H1 (cell line): ENCODE results near the gene GRIA3. TPM values are rescaled to one million over a fixed set of nuclear protein-coding genes. Genes with fewer than 3 reads are reported as not detected.

Experiments used
- CTCF ChIA-PET: fragments of 300-600 bp; sonication (Branson Sonifier 250); formaldehyde crosslinking; loops from one replicate; lab custom pipeline; 2021; ENCODE audit not compliant: partially characterized antibody; lab: Charles Lee
- POLR2A ChIA-PET: fragments of 300-600 bp; sonication (Branson Sonifier 250); formaldehyde crosslinking; loops from one replicate; lab custom pipeline; 2021; ENCODE audit warnings: inconsistent platforms; ENCODE audit not compliant: partially characterized antibody; lab: Charles Lee
- DNase-seq, 2 experiments: peaks; one replicate each; pipeline versions ENCODE4 v3.0.0 to v3.0.0-alpha.2; 2010 to 2022; ENCODE audit warnings: low spot score in 2 of 2, low read depth in 1 of 2, mixed read lengths in 1 of 2
- FAIRE-seq: peaks from 2 replicates; lab custom pipeline; 2011; peaks lifted over from hg19 to GRCh38; lab: Jason Lieb, UNC
- H2AFZ ChIP-seq: 2 replicates; pipeline ENCODE4 v1.8.1; 2012; ENCODE audit warnings: low read length, inconsistent platforms
- H2AK5ac ChIP-seq: 2 replicates; pipeline ENCODE4 v1.6.1; 2013; ENCODE audit warnings: low read depth, low read length
- H2BK120ac ChIP-seq: replicated peaks from 2 replicates; pipeline ENCODE3; 2013; ENCODE audit warnings: low read depth, low read length, inconsistent platforms
- H2BK12ac ChIP-seq: 2 replicates; pipeline ENCODE4 v1.6.1; 2013; ENCODE audit warnings: low read depth, low read length
- H2BK15ac ChIP-seq: 2 replicates; pipeline ENCODE4 v1.6.1; 2013; ENCODE audit warnings: low read length
- H2BK20ac ChIP-seq: 2 replicates; pipeline ENCODE4 v1.6.1; 2013; ENCODE audit warnings: low read length
- H2BK5ac ChIP-seq: 2 replicates; pipeline ENCODE4 v1.6.1; 2013; ENCODE audit warnings: low read depth, low read length
- H3K14ac ChIP-seq: 2 replicates; pipeline ENCODE4 v1.6.1; 2013; ENCODE audit warnings: inconsistent platforms; ENCODE audit not compliant: insufficient read length
- H3K18ac ChIP-seq: 2 replicates; pipeline ENCODE4 v1.6.1; 2013; ENCODE audit warnings: low read length; ENCODE audit errors: extremely low read depth
- H3K23ac ChIP-seq: 2 replicates; pipeline ENCODE4 v1.6.1; 2013; ENCODE audit warnings: inconsistent platforms; ENCODE audit not compliant: insufficient read length
- H3K23me2 ChIP-seq: 2 replicates; pipeline ENCODE4 v1.6.1; 2013; ENCODE audit warnings: low read depth, low read length
- H3K27ac ChIP-seq: 2 replicates; pipeline ENCODE4 v1.6.1; 2011; ENCODE audit warnings: low read depth, low read length, inconsistent platforms
- H3K27me3 ChIP-seq, 4 experiments: replicated peaks in 1 of 4; 1 replicate in 1 of 4; 2 replicates in 3 of 4; pipeline versions ENCODE4 v1.6.1 to v1.8.1; 2011 to 2013; ENCODE audit warnings: low read length in 3 of 4, mild to moderate bottlenecking in 3 of 4, inconsistent platforms in 2 of 4, mixed read lengths in 2 of 4, moderate library complexity in 1 of 4; ENCODE audit not compliant: control insufficient read depth in 3 of 4, insufficient read depth in 3 of 4; ENCODE audit errors: extremely low read depth in 1 of 4
- H3K36me3 ChIP-seq, 4 experiments: 2 replicates each; pipeline versions ENCODE4 v1.6.1 to v1.8.1; 2011 to 2013; ENCODE audit warnings: mild to moderate bottlenecking in 4 of 4, low read length in 3 of 4, moderate library complexity in 2 of 4, control low read depth in 1 of 4, inconsistent platforms in 1 of 4; ENCODE audit not compliant: insufficient read depth in 4 of 4, control insufficient read depth in 2 of 4
- H3K4ac ChIP-seq: replicated peaks from 2 replicates; pipeline ENCODE3; 2013; ENCODE audit warnings: low read length, low read depth, mixed read lengths, inconsistent platforms; ENCODE audit not compliant: insufficient read length
- H3K4me1 ChIP-seq, 4 experiments: replicated peaks in 1 of 4; 1 replicate in 1 of 4; 2 replicates in 3 of 4; pipeline versions ENCODE4 v1.6.1 to v1.8.1; 2011 to 2013; ENCODE audit warnings: low read length in 3 of 4, inconsistent platforms in 2 of 4, mixed read lengths in 1 of 4; ENCODE audit not compliant: insufficient read depth in 4 of 4, control insufficient read depth in 3 of 4
- H3K4me2 ChIP-seq, 2 experiments: 2 replicates each; pipeline versions ENCODE4 v1.6.1 to v1.8.1; 2011 to 2013; ENCODE audit warnings: low read depth in 2 of 2, low read length in 2 of 2, control low read depth in 1 of 2, inconsistent platforms in 1 of 2, mild to moderate bottlenecking in 1 of 2; ENCODE audit not compliant: insufficient read depth in 1 of 2
- H3K4me3 ChIP-seq, 4 experiments: fragments of 200-600, 300-600 bp in 1 of 4; sonication (generic), shearing (Covaris generic), sonication (Bioruptor Twin) in 1 of 4; 2 replicates each; pipeline versions ENCODE4 v1.5.1 to v1.8.1; 2011 to 2016; ENCODE audit warnings: low read length in 4 of 4, low read depth in 3 of 4, control low read depth in 2 of 4, inconsistent platforms in 2 of 4, mild to moderate bottlenecking in 2 of 4, mixed read lengths in 1 of 4, moderate library complexity in 1 of 4; ENCODE audit not compliant: insufficient read depth in 2 of 4; ENCODE audit errors: extremely low read depth in 1 of 4
- H3K56ac ChIP-seq: replicated peaks from 2 replicates; pipeline ENCODE3; 2013; ENCODE audit warnings: low read depth, mild to moderate bottlenecking, mixed read lengths, low read length, inconsistent platforms; ENCODE audit not compliant: insufficient read length
- H3K79me1 ChIP-seq: 2 replicates; pipeline ENCODE4 v1.6.1; 2013; ENCODE audit warnings: low read depth, low read length, control low read depth
- H3K79me2 ChIP-seq, 2 experiments: 2 replicates each; pipeline versions ENCODE4 v1.6.1 to v1.8.1; 2012 to 2013; ENCODE audit warnings: low read length in 2 of 2, mild to moderate bottlenecking in 2 of 2, inconsistent platforms in 1 of 2; ENCODE audit not compliant: insufficient read depth in 2 of 2, control insufficient read depth in 1 of 2
- H3K9ac ChIP-seq, 4 experiments: replicated peaks in 1 of 4; 1 replicate in 1 of 4; 2 replicates in 3 of 4; pipeline versions ENCODE4 v1.6.1 to v1.8.1; 2011 to 2013; ENCODE audit warnings: low read depth in 3 of 4, low read length in 3 of 4, control low read depth in 2 of 4, mild to moderate bottlenecking in 2 of 4, moderate library complexity in 2 of 4, inconsistent platforms in 1 of 4; ENCODE audit errors: extremely low read depth in 1 of 4
- H3K9me3 ChIP-seq, 2 experiments: 2 replicates each; pipeline versions ENCODE4 v1.6.1 to v1.8.1; 2012 to 2013; ENCODE audit warnings: mild to moderate bottlenecking in 2 of 2, moderate library complexity in 2 of 2, control low read depth in 1 of 2, inconsistent platforms in 1 of 2, low read depth in 1 of 2, low read length in 1 of 2, mixed read lengths in 1 of 2; ENCODE audit not compliant: insufficient read depth in 2 of 2
- H4K20me1 ChIP-seq, 2 experiments: replicated peaks in 1 of 2; 2 replicates each; pipeline versions ENCODE3 to v1.8.1; 2011 to 2013; ENCODE audit warnings: inconsistent platforms in 2 of 2, low read length in 2 of 2, mild to moderate bottlenecking in 1 of 2; ENCODE audit not compliant: insufficient read depth in 2 of 2, control insufficient read depth in 1 of 2
- H4K5ac ChIP-seq: 2 replicates; pipeline ENCODE4 v1.6.1; 2013; ENCODE audit warnings: low read length, low read depth, mixed read lengths, inconsistent platforms; ENCODE audit not compliant: insufficient read length
- H4K8ac ChIP-seq: 2 replicates; pipeline ENCODE4 v1.8.0; 2013; ENCODE audit warnings: mild to moderate bottlenecking, moderate library complexity, low read length, inconsistent platforms; ENCODE audit not compliant: insufficient read depth; ENCODE audit errors: extremely low read depth
- H4K91ac ChIP-seq: replicated peaks from 2 replicates; pipeline ENCODE3; 2013; ENCODE audit warnings: low read length, mixed read lengths, inconsistent platforms; ENCODE audit not compliant: insufficient read length
- CBX5 ChIP-seq: fragments of 300-800, 300-1000 bp; sonication (generic); IDR thresholded peaks from 2 replicates; pipeline ENCODE4 v1.7.1; 2016; ENCODE audit warnings: antibody characterized with exemption, low read length, low read depth
- EP300 ChIP-seq, 2 experiments: IDR thresholded peaks; 1 replicate in 1 of 2; 2 replicates in 1 of 2; pipeline ENCODE4 v1.6.1; 2011 to 2012; ENCODE audit warnings: low read depth in 2 of 2, low read length in 2 of 2, mild to moderate bottlenecking in 2 of 2, borderline replicate concordance in 1 of 2, inconsistent platforms in 1 of 2, moderate library complexity in 1 of 2
- EZH2 ChIP-seq: fragments of 200-600 bp; sonication (generic); IDR thresholded peaks from 2 replicates; pipeline ENCODE4 v1.7.1; 2012; ENCODE audit warnings: low read depth, mild to moderate bottlenecking, moderate library complexity, low read length, inconsistent platforms; ENCODE audit not compliant: severe bottlenecking
- FOSL1 ChIP-seq: IDR thresholded peaks from 2 replicates; pipeline ENCODE4 v1.6.1; 2011; ENCODE audit warnings: mild to moderate bottlenecking, low read depth, low read length, moderate library complexity; ENCODE audit not compliant: insufficient read depth
- HDAC6 ChIP-seq: IDR thresholded peaks from one replicate; pipeline ENCODE4 v1.7.1; 2012; ENCODE audit warnings: low read depth, mild to moderate bottlenecking, inconsistent platforms, low read length, moderate library complexity
- RBBP5 ChIP-seq: IDR thresholded peaks from 2 replicates; pipeline ENCODE4 v1.7.1; 2012; ENCODE audit warnings: low read depth, mild to moderate bottlenecking, inconsistent platforms, low read length, moderate library complexity, borderline replicate concordance
- SUZ12 ChIP-seq: fragments of 200-600 bp; sonication (generic); IDR thresholded peaks from 2 replicates; pipeline ENCODE4 v1.6.1; 2012; ENCODE audit warnings: mild to moderate bottlenecking, inconsistent platforms, low read length, moderate library complexity, mixed read lengths
- USF2 ChIP-seq: IDR thresholded peaks from 2 replicates; pipeline ENCODE4 v1.6.1; 2011; ENCODE audit warnings: low read length, improper control_type of control experiment
- WGBS, 2 experiments: shearing (Covaris generic) in 1 of 2; methylation state at CpG; one replicate each; pipeline versions ENCODE4 v1.1.6 to v1.1.7; 2013 to 2015; ENCODE audit warnings: low lambda C conversion rate in 2 of 2, mixed read lengths in 2 of 2, inconsistent platforms in 1 of 2, low coverage in 1 of 2, missing lambda C conversion rate in 1 of 2; ENCODE audit not compliant: insufficient replicate concordance in 2 of 2, insufficient coverage in 1 of 2, insufficient read length in 1 of 2; ENCODE audit errors: extremely low coverage in 1 of 2, missing lambda C conversion rate in 1 of 2; 5-methylcytosine and 5-hydroxymethylcytosine counted together
- polyA plus RNA-seq, 7 experiments: library from polyadenylated mRNA; depleted of rRNA in 3 of 7; stranded (reverse) in 5 of 7; unstranded in 2 of 7; fragments of >200 nt in 5 of 7; fragments of 200-250 nt in 2 of 7; gene quantifications; 1 replicate in 5 of 7; 2 replicates in 1 of 7; 4 replicates in 1 of 7; pipeline versions ENCODE4 v1.2.1 to v1.2.3, GENCODE V29; 2011 to 2013; ENCODE audit warnings: missing spikeins in 2 of 7, mixed read lengths in 2 of 7
- total RNA-seq: library from RNA; stranded (reverse); fragmentation: NEBNext Ultra II Directional; extraction: Animal tissue kit (Norgen Biotek cat#: 25700); gene quantifications from 2 replicates; pipeline ENCODE4 v1.2.1, GENCODE V29; 2021

The GRIA3 gene
- total and polyA plus RNA-seq, 2 of the 8 experiments (the other 6 are each of a cell fraction or from before 2014, with no cell fraction given): 2.6 to 3.0 TPM

- WGBS, 2 experiments: 78% methylated on average over 1 of the region's 1 CpG; no CpG with 5 or more reads in 1 of the 2 experiments
- no peak overlapping the region for H2AFZ ChIP-seq
- H3K23me2 ChIP-seq: no peaks in the 10 kb centered on the region
- H2AK5ac ChIP-seq: no peak overlapping the region
- H4K20me1 ChIP-seq: no peaks in the 10 kb centered on the region
- no peak overlapping the region for H3K27ac ChIP-seq
- H4K8ac ChIP-seq: no peak overlapping the region
- no peak overlapping the region for H3K23ac ChIP-seq
- no peak overlapping the region for H3K9ac ChIP-seq
- H3K4me3 ChIP-seq: no peak overlapping the region
- H2BK15ac ChIP-seq: no peak overlapping the region
- H4K91ac ChIP-seq: no peak overlapping the region
- no peaks in the 10 kb centered on the region for H3K79me1 ChIP-seq
- ChIA-PET POLR2A (no interaction called here), CTCF (no interaction called here)
- H3K18ac ChIP-seq: no peak overlapping the region
- no peak overlapping the region for H2BK20ac ChIP-seq
- no peak overlapping the region for H2BK12ac ChIP-seq
- no peak overlapping the region for H4K5ac ChIP-seq
- no peak overlapping the region for H3K4me2 ChIP-seq
- H3K4me1 ChIP-seq: no peaks in the 10 kb centered on the region; a peak in 1 of 7 replicates
- DNase-seq (no peak), FAIRE-seq (no peak)
- H3K56ac ChIP-seq: no peak overlapping the region
- H2BK120ac ChIP-seq: no peak overlapping the region
- H3K36me3 ChIP-seq: no peaks in the 10 kb centered on the region
- no peak overlapping the region for H2BK5ac ChIP-seq
- no peaks in the 10 kb centered on the region for H3K79me2 ChIP-seq
- H3K14ac ChIP-seq: no peak overlapping the region
- no peaks in the 10 kb centered on the region for H3K27me3 ChIP-seq
- no peak overlapping the region for H3K4ac ChIP-seq
- H3K9me3 ChIP-seq: no peaks in the 10 kb centered on the region
- TF ChIP-seq RBBP5 (no peak), SUZ12 (no peak), EZH2 (no peak), USF2 (no peak), EP300 (IDR thresholded peaks at IDR 0.05; ENCODE audit: borderline replicate concordance in 1 of 2, low read depth in 2 of 2, low read length in 2 of 2) (no peak), HDAC6 (no peak), CBX5 (no peak), FOSL1 (no peak)
Measured at GRCh38 chrX:123336666-123337065, 152.6 kb downstream of the GRIA3 start.
